Globus pallidus (tissue), 1 donor: ENCODE data around the gene STAM2.
"Not testable (repeated sequence)": the region's sequence is repeated elsewhere in the genome, so short reads cannot be mapped to it uniquely, and the experiment has no call there.

Experiments used
- DNase-seq: peaks from one replicate; pipeline ENCODE4 v3.0.0-alpha.2; 2015; ENCODE audit warnings: low spot score

The STAM2 gene

GRCh38 chr2:152106464-152106863 lies 69.1 kb downstream of the STAM2 start:
- DNase-seq, result no peak

- no peak for DNase-seq
Measured at GRCh38 chr2:152103271-152103670, 72.3 kb downstream of the STAM2 start.

GRCh38 chr2:152100961-152101360 lies 74.6 kb downstream of the STAM2 start:
- no peak for DNase-seq

- no peak for DNase-seq
Measured at GRCh38 chr2:152099367-152100050, 76.1 kb downstream of the STAM2 start.

GRCh38 chr2:152098496-152099366 lies 76.8 kb downstream of the STAM2 start, which contains the start of gene CACNB4:
CACNB4 (minus strand) TSS chr2:152099044.
- no peak for DNase-seq

- DNase-seq, result no peak
Measured at GRCh38 chr2:152097801-152098495, 77.6 kb downstream of the STAM2 start.

GRCh38 chr2:152097290-152097800 lies 78.2 kb downstream of the STAM2 start:
- DNase-seq, result no peak

GRCh38 chr2:152095146-152095545 lies 80.4 kb downstream of the STAM2 start:
- DNase-seq, result no peak

GRCh38 chr2:152094014-152094413 lies 81.5 kb downstream of the STAM2 start:
- no peak for DNase-seq

- no peak for DNase-seq
Measured at GRCh38 chr2:152093464-152093863, 82.1 kb downstream of the STAM2 start.

GRCh38 chr2:152092095-152092494 lies 83.5 kb downstream of the STAM2 start:
- no peak for DNase-seq

GRCh38 chr2:152090726-152091125 lies 84.8 kb downstream of the STAM2 start:
- not testable (repeated sequence) for DNase-seq

GRCh38 chr2:152089238-152089637 lies 86.3 kb downstream of the STAM2 start:
- no peak for DNase-seq

- DNase-seq, result no peak
Measured at GRCh38 chr2:152088006-152088405, 87.6 kb downstream of the STAM2 start.

- no peak for DNase-seq
Measured at GRCh38 chr2:152086231-152086630, 89.3 kb downstream of the STAM2 start.

- DNase-seq, result no peak
Measured at GRCh38 chr2:152084076-152084475, 91.5 kb downstream of the STAM2 start.

- no peak for DNase-seq
Measured at GRCh38 chr2:152083202-152083875, 92.2 kb downstream of the STAM2 start.

- DNase-seq, result no peak
Measured at GRCh38 chr2:152078662-152079061, 96.9 kb downstream of the STAM2 start.

- DNase-seq, result no peak
Measured at GRCh38 chr2:152078023-152078422, 97.5 kb downstream of the STAM2 start.

- no peak for DNase-seq
Measured at GRCh38 chr2:152075461-152076050, 100.0 kb downstream of the STAM2 start.

- DNase-seq, result no peak
Measured at GRCh38 chr2:152072011-152072410, 103.6 kb downstream of the STAM2 start.
